NCI-H345 treated with DMSO at 0.1 percent for 48 hours (cell line): ENCODE results near the gene TBK1.
A peak's percentile ranks its signal among the peaks of the same experiment; 100 is the strongest.

Source experiments
- DNase-seq: peaks from one replicate; lab custom pipeline; 2025; ENCODE audit not compliant: unreplicated experiment; lab: John Stamatoyannopoulos, UW

TBK1 gene

DNA sequence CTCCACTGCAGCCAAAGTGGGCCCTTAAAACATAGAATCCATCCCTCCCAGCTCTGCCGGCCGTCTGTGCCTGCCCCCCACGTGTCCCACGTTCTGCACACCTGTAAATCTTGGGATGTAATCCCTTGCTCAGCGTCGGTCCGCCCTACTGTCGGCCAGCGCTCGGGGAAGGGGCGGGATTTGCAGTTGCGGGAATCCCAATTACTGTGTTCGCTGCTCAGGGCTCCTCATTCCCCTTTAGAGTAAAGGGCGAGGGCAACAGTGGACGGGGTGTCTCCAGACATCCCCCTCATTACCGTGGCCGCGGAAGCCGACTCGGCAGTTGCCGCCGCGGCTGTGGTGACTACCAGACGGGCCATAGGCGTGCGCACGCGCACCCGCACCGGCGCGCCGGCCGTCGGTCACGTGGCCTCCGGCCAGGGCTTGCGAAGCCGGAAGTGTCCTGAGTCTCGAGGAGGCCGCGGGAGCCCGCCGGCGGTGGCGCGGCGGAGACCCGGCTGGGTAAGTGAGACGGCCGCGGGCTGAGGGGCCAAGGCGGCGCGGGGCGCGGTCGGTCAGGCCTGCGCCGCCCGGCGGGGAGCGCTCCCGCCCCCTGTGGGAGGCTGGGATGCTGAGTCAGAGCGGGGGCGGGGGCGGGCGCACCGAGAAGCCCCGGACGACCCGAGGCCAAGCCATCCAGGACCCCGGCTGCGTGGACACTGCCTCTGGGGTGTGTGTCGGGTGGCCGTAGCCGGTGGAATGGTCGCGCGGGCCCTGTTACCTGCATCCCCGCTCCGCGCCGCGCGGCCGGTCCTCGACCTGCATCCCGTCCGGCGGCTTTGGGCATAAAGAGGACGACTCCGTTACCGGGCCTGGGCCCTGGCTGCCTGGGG, at the start of gene TBK1:
TBK1 (plus strand) TSS at position 434 of the 872 bp plus-strand sequence. CDS start 3,751 bp downstream, outside the sequence.
- peak; percentile 68 for DNase-seq

DNA sequence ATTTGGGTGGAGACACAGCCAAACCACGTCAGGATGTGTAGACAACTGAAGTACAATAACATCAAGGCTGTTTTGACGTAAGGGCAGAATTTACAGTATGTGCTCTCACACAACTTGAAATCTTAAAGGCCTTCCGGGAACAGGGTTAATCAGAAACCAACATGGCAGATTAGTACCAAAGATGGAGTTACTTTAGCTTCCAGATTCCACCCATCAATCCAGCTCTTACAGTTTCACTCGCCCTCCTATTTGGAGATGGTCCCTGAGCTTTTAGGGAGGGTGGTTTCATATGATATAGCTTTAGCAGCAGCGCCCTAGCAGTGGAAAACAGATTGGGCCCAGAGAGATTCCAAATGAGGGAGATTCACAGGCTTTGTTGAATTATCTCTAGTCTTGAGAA, 49.7 kb upstream of the TBK1 start:
- no peak for DNase-seq

DNA sequence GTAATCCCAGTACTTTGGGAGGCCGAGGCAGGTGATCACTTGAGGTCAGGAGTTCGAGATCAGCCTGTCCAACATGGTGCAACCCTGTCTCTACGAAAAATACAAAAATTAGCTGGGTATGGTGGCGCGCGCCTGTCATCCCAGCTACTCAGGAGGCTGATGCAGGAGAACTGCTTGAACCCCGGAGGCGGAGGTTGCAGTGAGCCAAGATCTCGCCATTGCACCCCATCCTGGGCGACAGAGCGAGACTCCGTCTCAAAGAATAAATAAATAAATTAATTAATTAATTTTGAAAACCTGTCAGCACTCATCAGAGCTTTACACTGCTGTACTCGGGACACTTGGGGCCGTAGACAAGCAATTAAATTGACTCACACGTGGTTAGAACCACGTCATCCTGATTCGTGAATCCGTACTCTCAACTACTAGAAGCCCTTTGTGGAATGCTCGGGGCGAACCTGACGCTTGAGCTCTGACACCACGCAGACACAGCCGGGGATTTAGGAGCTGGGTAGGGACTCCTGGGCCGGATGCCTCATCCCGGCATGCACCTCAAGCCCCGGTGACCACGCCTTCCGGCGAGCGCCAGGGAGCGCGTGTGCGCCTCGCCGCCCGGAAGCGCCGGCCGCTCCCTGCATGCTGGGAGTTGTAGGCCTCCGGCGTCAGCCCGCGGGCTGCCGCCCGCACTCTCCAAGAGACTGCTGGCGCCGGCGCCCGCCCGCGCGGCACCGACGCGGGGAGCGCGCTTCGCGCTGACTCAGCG, 48.0 kb upstream of the TBK1 start, which contains the start of gene XPOT:
XPOT (plus strand) TSS at position 686 of the 763 bp plus-strand sequence. CDS start 5,644 bp downstream, outside the sequence.
- peak; percentile 81 for DNase-seq

DNA sequence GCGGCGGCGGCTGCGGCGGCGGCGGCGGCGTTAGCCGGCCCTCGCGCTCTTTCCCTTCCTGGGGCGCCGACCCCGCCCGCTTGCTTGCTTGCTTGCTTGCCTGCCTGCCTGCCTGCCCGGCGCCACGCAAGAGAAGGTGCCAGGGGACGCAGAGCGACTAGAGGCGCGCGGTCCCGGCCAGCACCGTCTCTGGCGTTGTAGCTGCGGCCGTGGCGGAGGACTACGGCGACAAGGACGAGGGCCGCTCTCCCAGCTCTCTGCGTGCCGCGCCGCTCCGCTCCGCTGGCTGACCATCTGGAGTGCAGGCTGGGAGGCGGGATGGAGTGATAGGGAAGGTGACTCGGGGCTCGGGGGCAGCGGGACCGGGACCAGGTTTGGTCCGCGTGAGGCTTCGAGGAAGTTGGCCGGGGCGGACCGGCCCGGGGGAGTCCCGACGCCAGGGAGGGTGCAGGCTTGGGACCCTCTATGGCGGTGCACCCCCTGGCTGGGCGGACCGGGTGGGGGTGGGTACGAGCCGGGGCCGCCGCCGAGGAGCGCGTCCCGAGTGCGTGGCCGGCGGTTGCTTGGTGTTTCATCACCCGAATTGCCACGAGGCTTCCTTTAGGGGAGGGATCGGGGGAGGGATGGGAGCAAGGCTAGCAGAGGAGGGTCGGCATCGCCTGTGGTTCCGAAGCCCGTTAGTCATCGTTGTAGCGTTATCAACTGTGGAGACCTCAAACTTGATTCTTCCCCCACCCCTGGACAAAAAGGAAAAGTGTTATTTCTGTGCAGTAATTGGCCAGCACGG, 47.3 kb upstream of the TBK1 start:
- no peak for DNase-seq

DNA sequence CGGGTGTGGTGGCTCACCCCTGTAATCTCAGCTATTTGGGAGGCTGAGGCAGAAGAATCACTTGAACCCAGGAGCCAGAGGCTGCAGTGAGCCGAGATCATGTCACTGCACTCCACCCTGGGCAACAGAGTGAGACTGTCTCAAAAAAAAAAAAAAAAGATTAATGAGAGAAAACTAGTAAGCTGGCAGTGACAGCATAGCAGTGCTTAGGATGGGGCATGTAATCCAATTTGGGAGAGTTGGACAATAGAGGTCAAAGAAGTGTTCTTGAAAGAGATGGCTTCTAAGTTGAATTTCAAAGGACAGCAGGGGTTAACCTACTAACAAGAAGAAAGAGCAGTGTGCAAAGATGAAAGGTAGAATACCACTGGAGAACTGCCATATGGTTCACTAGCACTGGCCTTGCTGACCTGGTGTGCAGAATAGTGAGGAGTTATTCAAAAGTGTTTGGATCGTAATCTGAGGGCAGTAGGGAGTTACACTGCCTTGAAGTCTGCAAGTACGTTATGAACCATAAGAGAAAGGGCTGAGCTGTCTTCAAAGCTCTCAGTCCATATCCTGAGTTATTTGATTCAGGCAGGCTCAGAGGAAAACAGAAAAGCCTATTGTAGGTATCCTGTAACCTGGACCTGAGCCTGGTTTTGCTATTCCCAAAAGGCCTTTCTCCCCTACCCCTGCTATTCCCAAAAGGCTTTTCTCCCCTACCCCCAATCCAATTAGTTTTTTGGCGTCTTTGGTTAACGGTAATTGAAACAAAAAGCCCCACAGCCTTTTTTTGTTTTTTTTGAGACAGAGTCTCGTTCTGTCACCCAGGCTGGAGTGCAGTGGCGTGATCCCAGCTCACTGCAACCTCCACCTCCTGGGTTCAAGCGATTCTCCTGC, 44.3 kb upstream of the TBK1 start:
- no peak for DNase-seq

DNA sequence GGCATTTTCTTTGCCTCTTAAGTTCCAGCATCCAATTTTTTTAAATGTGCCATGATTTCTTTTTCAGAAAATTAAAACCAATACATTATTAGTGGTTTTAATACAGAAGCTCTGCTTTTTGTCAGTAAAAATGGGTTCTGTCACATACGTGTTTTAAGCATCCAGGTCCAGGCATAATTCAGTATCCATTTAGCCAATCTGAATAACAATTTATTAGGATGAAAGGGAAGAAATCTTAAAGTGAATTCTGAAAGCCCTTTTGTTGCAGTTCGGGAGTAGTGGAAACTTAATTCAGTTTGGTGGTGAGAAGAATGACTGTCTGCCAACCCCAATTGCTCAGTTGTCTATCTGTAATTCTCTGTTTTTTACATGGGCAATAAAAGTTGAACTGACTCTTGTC, 40.5 kb upstream of the TBK1 start:
- DNase-seq: no peak

DNA sequence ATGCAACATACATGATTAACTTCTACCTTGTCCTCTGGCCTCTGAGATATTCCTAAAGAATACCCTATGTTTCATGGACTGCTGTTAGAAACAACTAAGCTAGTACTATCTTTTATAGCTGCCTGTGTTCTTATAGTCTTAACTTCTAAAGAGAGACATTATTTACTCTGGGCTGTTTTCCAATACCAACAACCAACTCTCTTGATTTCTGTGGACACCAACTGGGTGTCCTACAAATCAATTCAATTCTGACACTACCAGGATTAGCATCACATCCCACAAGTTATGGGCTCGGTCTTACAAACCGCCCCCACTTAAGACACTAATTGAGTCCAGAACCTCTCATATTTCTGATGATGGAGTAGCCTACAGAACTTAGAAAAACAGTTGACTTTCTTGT, 39.5 kb upstream of the TBK1 start:
- no peak for DNase-seq

DNA sequence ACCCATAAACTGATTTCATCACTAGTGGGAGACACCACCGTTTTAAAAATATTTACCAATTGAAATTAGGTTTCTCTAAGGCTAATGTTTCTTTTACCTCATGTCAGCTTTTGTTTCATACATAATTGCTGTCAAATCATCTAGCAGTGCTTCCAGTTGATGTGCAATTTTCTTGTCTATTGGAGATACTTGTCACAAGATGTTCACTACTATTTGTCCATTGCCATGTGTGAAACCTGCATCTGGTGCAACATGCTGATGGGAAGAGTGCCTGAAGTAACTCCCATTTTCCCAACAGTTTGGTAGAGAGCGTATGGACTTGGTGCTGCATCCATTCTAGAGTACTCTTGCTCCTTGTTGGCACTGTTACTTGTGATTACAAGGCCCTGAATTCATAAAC, 38.0 kb upstream of the TBK1 start:
- DNase-seq: no peak

DNA sequence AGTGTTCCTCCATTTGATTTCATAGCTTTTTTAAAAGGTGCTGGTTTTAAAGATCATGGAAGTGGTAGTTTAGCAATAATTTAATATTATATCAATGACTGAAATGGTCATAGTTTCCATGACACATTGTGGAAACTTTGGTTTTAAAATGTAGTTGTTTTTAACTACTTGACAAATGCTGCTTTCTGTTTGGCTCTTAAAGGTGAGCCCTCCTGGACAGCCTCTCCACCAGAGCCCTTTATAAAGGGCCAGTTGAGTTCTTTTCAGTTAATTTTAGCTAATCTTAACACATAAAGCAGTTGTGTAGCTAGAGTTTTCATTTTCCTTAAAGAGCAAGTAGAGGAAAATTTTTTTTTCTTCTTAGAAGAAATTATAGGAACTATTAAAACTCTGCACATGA, 33.7 kb upstream of the TBK1 start:
- DNase-seq: no peak

DNA sequence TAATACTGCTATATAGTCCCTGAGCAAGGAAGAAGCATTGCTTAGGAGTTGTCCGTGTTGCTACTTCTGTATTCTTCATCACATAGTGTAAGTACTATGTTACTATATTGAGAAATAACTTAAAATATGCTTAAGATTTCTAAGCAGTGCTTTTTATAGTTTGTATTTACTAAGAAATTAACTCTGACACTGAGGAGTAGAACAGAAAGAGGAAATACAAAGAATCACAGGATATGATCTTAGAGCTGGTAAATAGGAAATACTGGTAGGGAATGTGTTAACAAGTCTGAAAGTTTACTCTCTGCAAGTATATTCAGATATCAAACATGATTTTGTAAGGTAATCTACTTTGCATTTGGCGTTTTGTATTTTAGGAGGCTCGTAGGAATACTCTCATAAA, 32.2 kb upstream of the TBK1 start:
- no peak for DNase-seq

DNA sequence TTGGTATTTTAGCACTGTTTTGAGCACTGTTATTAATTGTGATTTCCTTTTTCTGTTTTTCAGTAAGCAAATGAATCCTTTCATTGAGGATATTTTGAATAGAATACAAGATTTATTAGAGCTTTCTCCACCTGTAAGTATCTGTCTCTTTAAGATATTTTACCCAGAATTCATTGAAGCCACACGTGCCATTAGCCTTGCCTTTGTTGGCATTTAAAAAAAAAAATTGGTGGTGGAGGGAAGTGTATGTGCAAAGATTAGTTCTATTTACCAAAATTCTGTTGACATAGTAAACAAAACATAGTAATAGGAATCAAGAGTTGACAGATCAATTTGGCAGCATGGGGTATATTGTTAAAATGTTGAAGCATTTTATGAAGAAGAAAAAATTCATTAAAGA, 23.9 kb upstream of the TBK1 start:
- DNase-seq: no peak

DNA sequence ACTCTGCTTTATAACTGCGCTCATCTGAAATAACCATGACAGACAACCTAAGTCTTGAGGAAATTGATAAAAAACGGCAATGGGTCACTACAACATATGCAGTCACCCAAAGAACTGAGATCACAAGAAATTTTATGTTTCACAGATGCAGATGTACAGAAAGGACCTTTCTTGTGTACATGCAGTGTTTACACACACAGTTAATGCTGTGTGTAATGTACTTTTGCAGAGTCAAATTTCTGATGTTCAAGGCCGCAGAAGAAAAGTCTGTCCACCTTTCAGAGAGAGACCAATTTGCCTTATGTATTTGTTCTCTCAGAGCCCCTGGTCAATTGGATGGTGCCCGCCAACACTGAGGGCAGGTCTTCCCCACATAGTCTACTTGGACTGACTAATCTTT, 23.0 kb upstream of the TBK1 start:
- no peak for DNase-seq

DNA sequence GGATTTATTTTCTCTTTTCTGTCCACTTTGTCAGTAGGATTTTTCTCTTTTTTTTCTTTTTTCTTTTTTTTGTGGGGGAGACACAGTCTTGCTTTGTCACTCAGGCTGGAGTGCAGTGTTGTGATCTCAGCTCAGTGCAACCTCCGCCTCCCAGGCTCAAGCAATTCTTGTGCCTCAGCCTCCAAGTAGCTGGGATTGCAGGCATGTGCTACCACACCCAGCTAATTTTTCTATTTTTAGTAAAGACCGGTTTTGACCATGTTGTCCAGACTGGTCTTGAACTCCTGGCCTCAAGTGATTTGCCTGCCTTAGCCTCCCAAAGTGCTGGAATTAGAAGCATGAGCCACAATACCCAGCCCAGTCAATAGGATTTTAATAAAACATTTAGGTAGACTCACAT, 21.0 kb upstream of the TBK1 start:
- DNase-seq: no peak

DNA sequence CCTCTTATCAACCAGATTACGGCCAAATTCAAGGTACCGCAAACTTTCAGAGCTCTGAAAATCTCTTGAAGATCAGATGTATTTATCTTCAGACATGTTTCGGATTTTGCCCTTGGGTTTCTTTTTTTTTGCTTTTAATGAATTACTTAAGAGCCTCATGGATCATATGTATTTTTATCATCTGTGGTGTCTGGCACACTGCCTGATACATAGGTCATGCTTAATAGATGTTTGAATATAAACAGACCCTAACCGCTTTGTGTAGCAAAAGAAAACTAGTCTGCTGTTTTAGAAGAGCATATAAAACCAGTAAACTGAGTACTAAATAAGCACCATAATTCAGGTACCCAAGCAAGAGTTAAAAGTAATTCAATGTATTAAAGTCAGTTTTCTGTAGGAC, 20.1 kb upstream of the TBK1 start:
- DNase-seq: no peak

DNA sequence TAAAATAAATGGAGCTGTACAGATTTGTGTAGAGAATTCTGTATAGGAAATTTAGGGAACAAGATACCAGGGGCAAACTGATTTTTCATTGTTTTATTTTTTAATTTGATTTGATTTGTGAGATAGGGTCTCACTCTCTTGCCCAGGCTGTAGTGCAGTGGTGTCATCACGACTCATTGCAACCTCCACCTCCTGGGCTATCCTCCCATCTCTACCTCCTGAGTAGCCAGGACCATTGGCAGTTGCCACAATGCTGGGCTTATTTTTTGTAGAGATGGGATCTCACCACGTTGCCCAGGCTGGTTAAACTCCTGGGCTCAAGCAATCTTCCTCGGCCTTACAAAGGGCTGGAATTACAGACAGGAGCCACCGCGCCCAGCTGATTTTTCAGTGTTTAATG, 18.0 kb upstream of the TBK1 start:
- no peak for DNase-seq

DNA sequence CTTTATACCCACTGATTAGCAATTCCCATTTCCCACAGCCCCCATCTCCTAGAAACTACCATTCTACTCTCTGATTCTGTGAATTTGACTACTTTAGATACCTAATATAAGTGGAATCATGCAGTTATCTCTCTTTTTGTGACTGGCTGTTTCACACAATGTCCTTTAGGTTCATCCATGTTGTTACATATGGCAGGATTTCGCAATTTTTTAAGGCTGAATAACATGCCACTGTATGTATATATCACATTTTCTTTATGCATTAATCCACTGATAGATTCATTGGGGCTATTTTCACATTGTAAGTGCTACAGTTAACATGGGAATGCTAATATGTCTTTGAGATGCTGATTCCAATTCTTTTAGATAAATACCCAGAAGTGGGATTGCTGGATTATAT, 11.8 kb upstream of the TBK1 start:
- DNase-seq: no peak

DNA sequence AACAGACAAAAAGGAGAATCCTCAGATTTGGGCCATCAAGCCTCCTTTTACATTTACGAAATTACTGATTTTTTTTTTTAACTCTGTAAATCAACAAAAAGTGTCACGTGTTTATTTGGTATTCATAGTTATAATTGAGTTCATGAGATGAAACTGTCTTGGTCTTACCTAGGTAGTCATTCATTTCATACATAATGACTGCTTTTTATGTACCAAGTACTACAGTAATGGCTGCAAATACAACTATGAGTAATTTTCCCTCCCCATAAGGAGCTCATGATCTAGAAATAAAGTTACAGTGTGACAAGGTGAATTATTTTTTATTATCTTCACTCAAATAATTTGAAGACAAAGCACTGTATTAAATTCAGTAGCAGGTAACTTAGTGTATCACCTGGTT, 6.4 kb upstream of the TBK1 start:
- no peak for DNase-seq

DNA sequence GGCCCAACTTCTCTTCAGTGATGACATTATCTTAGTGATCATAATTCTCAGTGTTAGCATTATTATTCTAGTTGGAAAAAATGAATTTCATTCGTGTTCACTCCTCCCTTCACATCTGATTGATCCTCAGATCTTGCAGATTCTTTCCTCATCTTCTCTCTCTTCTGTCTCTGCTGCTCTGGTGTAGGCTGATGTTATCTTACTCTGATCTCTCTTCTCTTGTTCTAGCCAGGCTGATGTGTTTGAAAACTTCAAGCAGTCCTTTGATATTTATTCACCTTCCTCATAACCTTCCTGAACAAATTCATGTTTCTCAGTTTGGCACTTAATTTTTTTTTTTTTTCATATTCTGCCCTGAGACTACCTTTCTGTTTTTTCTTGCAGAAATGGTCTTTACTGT, 5.6 kb upstream of the TBK1 start:
- DNase-seq: no peak

DNA sequence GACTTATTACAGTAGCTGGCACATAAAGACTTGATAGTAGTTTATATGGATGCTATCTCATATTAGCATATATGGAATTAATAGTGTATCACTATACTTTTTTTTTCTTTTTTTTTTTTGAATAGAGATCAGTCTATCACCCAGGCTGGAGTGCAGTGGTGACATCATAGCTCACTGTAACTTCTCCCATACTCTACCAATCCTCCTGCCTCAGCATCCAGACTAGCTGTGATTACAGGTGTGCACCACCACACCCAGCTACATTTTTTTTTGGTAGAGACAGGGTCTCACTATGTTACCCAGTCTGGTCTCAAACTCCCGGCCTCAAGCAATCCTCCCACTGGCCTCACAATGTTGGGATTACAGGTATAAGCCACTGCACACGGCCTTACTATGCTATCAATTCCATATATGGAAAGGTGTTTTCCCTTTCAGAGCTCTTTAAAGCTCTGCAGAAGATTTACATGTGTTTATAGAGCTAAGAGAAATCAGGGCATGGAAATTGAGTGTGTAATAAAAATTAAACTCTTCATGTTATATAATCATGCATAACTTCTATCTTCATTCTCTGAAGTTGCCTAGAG, 1.8 kb upstream of the TBK1 start:
- no peak for DNase-seq
